ENCODE results near the gene MACF1.

DNA sequence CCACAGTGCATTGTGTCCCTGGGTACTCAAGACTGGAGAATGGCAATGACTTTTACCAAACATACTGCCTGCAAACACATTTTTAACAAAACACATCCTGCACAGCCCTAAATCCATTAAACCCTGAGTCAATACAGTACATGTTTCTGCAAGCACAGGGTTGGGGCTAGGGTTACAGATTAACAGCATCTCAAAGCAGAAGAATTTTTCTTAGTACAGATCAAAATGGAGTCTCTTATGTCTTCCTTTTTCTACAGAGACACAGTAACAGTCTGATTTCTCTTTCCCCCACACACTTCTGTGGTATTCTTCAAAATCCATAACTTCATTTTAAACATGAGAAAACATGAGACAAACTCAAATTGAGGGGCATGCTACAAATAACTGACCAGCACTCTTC lies 300.8 kb downstream of the MACF1 start:
- no peak for TF ChIP-seq EZH2 (IDR thresholded peaks at IDR 0.05; ENCODE audit: borderline replicate concordance, insufficient read depth, low read depth, low read length, poor library complexity, severe bottlenecking)
- no peak for TF ChIP-seq CTCF (IDR thresholded peaks at IDR 0.05)
